Mesodermal cell (in vitro differentiated cells): ENCODE measurements around the gene NOVA1.

Experiments used
- H3K27ac ChIP-seq: 2 replicates; pipeline ENCODE4 v1.7.0; 2013; ENCODE audit warnings: mild to moderate bottlenecking, low read depth, low read length, moderate library complexity; ENCODE audit not compliant: severe bottlenecking
- H3K36me3 ChIP-seq: 2 replicates; pipeline ENCODE4 v1.7.1; 2013; ENCODE audit warnings: mild to moderate bottlenecking, low read length, moderate library complexity; ENCODE audit not compliant: control insufficient read depth, insufficient read depth
- H3K4me1 ChIP-seq: one replicate; pipeline ENCODE4 v1.7.1; 2013; ENCODE audit warnings: mild to moderate bottlenecking, low read length; ENCODE audit not compliant: insufficient read depth, control insufficient read depth, poor library complexity, severe bottlenecking
- H3K4me3 ChIP-seq: 2 replicates; pipeline ENCODE4 v1.7.0; 2013; ENCODE audit warnings: low read length, control low read depth, mild to moderate bottlenecking; ENCODE audit not compliant: insufficient read depth, poor library complexity, severe bottlenecking; ENCODE audit errors: extremely low read depth
- H3K9me3 ChIP-seq: 2 replicates; pipeline ENCODE4 v1.7.1; 2013; ENCODE audit warnings: mild to moderate bottlenecking, low read length, moderate library complexity; ENCODE audit not compliant: control insufficient read depth
- WGBS, 2 experiments: methylation state at CpG; one replicate each; pipeline ENCODE4 v1.1.5; 2013; ENCODE audit warnings: missing lambda C conversion rate in 2 of 2; ENCODE audit not compliant: insufficient coverage in 2 of 2; 5-methylcytosine and 5-hydroxymethylcytosine counted together

NOVA1 gene

GRCh38 chr14:26404927-26405326 is 192.9 kb downstream of the NOVA1 start:
- Histone ChIP-seq H3K9me3 (no peaks in the 10 kb centered on the region), H3K36me3 (no peaks in the 10 kb centered on the region), H3K27ac (no peak overlapping the region), H3K4me3 (no peak overlapping the region), H3K4me1 (no peaks in the 10 kb centered on the region)
- 83 to 100% methylated on average over 3 to 4 of the region's 7 CpGs for WGBS, 2 experiments

DNA sequence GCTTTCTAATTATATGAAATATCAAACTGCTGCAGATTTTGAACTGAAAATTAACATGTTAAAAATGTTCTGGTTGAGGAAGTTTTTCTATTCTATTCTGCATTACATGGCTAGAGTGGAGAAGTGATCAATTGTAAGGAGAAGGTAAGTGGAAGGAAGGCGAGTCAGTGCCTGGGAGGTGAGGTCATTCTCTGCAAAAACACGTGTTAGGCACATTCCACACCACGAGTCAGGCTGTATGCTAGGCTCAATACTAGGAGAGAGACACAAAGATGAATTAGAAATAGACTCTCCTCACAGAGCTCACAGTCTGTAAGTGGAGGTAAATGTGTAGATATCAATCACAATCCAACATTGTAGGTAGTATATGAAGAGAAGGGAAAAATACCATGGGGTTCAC is 194.1 kb downstream of the NOVA1 start:
- H3K9me3 ChIP-seq, result no peaks in the 10 kb centered on the region
- 86 to 100% methylated on average over 1 of the region's 3 CpGs for WGBS, 2 experiments
- H3K4me1 ChIP-seq, result no peaks in the 10 kb centered on the region
- H3K27ac ChIP-seq, result no peak overlapping the region
- H3K4me3 ChIP-seq, result no peak overlapping the region
- no peaks in the 10 kb centered on the region for H3K36me3 ChIP-seq

GRCh38 chr14:26402126-26402525 is 195.7 kb downstream of the NOVA1 start:
- Histone ChIP-seq H3K27ac (no peak overlapping the region), H3K4me1 (no peaks in the 10 kb centered on the region), H3K9me3 (no peaks in the 10 kb centered on the region), H3K36me3 (no peaks in the 10 kb centered on the region), H3K4me3 (no peak overlapping the region)
- WGBS, 2 experiments, result 86 to 100% methylated on average over 1 of the region's 2 CpGs

DNA sequence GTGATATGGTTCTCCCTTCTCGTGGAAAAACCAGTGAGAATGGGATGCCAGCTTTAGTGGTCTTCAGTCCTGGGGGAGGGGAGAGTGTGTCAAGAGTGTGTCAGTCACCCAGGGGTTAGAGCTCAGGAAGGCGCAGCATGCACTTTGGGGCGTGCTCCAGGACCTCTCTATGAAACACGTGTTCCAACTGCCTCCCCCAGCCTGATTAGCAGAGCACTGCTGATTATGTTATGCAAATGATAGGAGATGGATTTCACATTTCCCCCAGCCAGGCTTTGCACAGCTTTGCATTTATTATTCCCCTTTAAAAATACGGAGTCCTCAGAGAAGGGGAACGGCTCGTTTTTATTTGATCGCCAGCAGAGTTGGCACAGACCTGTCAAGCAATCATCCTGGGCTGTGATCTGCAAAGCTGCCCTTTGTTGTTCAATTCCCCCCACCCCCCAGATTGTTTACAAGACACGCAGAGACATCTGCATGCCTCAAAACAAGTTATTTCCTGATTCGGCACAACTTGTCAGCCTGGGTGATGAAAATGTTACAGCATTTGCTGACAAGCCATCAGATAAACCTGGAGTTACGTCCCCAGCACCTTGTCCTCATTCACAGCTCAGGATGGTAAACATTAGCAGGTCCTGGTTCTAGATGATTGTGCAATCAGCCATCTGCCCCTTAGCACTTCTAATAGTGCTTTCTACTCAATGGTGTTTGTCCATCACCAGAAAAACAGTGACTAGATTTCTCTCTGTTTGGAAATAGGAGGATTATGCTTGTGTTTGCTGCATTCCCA is 196.5 kb downstream of the NOVA1 start:
- 75 to 76% methylated on average over 4 to 9 of the region's 11 CpGs for WGBS, 2 experiments
- no peak overlapping the region for H3K4me3 ChIP-seq
- H3K4me1 ChIP-seq, result no peaks in the 10 kb centered on the region

DNA sequence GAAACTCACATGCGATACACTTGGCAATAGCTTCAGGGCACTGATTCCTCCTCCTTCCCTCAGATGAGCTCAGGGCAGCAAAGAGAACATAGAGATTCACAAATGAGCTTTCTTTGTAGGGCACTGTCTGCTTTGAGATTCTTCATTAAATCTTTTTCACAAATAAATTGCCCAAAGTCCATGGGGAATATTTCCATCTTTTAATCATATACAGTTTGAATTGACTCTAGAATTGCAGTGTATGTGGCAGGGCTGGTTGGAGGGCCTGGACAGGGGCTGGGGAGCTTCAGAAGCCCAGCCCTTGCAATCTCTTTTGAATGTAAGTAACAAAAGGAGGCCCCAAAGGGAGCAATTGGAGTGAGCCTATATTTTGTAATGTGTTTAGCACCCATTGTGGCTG is 197.5 kb downstream of the NOVA1 start:
- Histone ChIP-seq H3K4me1 (no peaks in the 10 kb centered on the region), H3K27ac (no peak overlapping the region), H3K9me3 (no peaks in the 10 kb centered on the region), H3K4me3 (no peak overlapping the region), H3K36me3 (no peaks in the 10 kb centered on the region)
- 100% methylated on average over 1 of the region's 1 CpG; no CpG with 5 or more reads in 1 of the 2 experiments for WGBS, 2 experiments

More for the DNA sequence above, 196.5 kb downstream of the NOVA1 start:
- no peaks in the 10 kb centered on the region for H3K36me3 ChIP-seq
- no peak overlapping the region for H3K27ac ChIP-seq
- H3K9me3 ChIP-seq, result no peaks in the 10 kb centered on the region

DNA sequence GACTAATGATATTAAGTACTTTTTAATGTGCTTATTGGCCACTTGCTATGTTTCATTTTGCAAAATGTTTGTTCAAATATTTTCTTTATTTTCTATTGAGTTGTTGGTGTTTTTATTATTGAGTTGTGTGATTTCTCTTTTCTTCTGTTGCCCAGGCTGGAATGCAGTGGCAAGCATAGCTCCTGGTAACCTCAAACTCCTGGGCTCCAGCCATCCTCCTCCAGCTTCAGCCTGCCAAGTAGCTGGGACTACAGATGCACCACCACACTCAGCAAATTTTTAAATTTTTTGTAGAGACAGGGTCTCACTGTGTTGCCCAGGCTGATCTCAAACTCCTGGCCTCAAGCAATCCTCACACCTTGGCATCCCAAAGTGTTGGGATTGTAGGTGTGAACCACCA is 199.2 kb downstream of the NOVA1 start:
- Histone ChIP-seq H3K4me1 (no peaks in the 10 kb centered on the region), H3K27ac (no peak overlapping the region), H3K36me3 (no peaks in the 10 kb centered on the region), H3K4me3 (no peak overlapping the region), H3K9me3 (no peaks in the 10 kb centered on the region)
